Measurements from ENCODE around the gene TYRP1.

- TF ChIP-seq, protein P1, sequence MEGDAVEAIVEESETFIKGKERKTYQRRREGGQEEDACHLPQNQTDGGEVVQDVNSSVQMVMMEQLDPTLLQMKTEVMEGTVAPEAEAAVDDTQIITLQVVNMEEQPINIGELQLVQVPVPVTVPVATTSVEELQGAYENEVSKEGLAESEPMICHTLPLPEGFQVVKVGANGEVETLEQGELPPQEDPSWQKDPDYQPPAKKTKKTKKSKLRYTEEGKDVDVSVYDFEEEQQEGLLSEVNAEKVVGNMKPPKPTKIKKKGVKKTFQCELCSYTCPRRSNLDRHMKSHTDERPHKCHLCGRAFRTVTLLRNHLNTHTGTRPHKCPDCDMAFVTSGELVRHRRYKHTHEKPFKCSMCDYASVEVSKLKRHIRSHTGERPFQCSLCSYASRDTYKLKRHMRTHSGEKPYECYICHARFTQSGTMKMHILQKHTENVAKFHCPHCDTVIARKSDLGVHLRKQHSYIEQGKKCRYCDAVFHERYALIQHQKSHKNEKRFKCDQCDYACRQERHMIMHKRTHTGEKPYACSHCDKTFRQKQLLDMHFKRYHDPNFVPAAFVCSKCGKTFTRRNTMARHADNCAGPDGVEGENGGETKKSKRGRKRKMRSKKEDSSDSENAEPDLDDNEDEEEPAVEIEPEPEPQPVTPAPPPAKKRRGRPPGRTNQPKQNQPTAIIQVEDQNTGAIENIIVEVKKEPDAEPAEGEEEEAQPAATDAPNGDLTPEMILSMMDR (IDR thresholded peaks at IDR 0.05): no peak
- TF ChIP-seq POLR2A (IDR thresholded peaks at IDR 0.05): no peak
Observed at GRCh38 chr9:12732971-12733370, 39.8 kb downstream of the TYRP1 start.

Data from sigmoid colon (tissue), 3 donors.